OCI-LY3 (cell line): ENCODE data around the gene ST8SIA2.

Source experiments
- EZH2phosphoT487 ChIP-seq: fragments of 200-600 bp; shearing (Covaris generic); IDR thresholded peaks from 2 replicates; pipeline ENCODE4 v1.6.1; 2018; ENCODE audit warnings: antibody characterized with exemption, mixed run types, low read depth
- TF ChIP-seq, protein P1 (sequence below): fragments of 200-600, 300-600 bp; sonication (generic); IDR thresholded peaks from 2 replicates; pipeline ENCODE4 v1.5.1; 2014; ENCODE audit warnings: antibody characterized with exemption, low read length, low read depth

DNA sequence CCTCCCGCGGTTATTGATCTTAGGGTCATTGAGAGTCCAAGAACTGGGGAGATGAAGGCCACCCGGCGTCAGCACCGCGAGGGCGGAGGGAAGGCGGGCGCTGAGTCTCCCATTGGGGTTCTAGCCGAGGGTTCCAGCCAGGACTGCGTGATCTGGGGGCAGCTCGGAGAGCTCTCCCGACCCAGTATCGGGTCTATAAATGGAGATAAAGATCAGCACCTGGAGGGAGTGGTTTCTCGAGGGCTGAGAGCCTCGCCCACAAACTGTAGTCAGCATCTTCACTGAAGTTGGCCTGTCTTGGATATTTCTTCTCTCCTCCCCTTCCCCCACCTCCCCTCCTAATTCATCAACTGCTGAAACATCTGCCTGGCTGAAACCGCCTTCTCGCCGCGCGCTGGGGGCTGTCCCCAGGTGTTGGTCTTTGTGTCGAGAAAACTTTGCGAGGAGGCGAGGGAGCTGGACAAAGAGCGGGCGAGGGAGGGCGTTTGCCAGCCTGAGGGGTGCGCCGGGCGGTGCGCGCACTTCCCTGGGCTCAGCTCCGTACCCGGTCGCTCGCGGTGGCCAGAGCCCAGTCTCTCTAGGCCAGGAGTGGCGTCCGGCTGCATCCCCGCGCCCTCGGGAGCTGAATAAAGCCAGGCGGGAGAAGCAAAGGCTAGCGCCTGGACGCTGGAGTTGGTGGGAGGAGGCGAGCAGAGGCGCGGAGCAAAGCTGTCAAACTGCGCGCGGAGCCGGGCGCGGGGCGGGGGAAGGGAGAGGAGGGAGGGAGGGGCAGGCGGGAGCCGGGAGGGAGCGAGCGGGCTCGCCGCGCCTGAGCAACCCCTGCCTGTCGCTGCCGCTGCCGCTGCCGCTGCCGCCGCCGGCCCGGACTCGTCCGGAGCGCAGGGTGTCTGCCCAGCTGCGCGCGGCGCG, at the start of gene ST8SIA2:
- TF ChIP-seq, protein P1, sequence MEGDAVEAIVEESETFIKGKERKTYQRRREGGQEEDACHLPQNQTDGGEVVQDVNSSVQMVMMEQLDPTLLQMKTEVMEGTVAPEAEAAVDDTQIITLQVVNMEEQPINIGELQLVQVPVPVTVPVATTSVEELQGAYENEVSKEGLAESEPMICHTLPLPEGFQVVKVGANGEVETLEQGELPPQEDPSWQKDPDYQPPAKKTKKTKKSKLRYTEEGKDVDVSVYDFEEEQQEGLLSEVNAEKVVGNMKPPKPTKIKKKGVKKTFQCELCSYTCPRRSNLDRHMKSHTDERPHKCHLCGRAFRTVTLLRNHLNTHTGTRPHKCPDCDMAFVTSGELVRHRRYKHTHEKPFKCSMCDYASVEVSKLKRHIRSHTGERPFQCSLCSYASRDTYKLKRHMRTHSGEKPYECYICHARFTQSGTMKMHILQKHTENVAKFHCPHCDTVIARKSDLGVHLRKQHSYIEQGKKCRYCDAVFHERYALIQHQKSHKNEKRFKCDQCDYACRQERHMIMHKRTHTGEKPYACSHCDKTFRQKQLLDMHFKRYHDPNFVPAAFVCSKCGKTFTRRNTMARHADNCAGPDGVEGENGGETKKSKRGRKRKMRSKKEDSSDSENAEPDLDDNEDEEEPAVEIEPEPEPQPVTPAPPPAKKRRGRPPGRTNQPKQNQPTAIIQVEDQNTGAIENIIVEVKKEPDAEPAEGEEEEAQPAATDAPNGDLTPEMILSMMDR = no peak
- no peak for TF ChIP-seq EZH2phosphoT487
